ENCODE measurements around the gene PRKD2. TPM values are rescaled to one million over a fixed set of nuclear protein-coding genes. Genes with fewer than 3 reads are reported as not detected.

PRKD2 gene
- total RNA-seq, 1 experiment from 2014 or later, result 88.5 TPM

DNA sequence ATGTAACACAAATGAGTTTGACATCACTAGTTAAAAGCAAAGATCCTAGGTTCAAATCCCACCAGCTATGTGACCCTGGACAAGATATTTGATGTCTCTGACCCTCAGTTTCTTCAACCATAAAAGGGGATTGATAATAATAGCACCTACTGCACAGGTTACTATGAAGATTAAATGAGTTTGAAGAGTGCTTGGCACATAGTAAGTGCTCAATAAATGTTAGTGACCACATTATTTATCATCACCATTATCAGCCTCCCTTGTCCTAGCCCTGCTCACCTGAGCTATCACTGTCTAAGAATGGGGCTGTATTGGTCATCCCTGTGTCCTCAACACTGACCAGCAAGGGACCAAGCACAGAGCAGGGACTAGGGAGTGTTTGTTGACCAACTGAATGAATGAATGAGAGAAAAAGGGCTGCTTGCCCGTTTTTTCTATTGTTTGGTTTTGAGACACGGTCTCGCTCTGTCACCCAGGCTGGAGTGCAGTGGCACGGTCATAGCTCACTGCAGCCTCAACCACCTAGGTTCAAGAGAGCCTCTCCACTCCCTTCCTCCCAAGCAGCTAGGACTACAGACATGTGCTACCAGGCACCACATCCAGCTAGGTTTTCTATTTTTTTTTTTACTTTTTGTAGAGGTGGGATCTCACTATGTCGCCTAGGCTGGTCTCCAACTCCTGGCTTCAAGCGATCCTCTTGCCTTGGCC lies 29.3 kb downstream of the PRKD2 start:
- no peaks in the 10 kb centered on the region for H3K4me1 ChIP-seq (replicated peaks; ENCODE audit: insufficient read depth)
- intact Hi-C loops (cut with micrococcal nuclease; ENCODE audit: unreplicated experiment), result no loop called here
- H3K27ac ChIP-seq, result no peak overlapping the region
- no peaks in the 10 kb centered on the region for H3K79me2 ChIP-seq (ENCODE audit: low read depth)
- no peaks in the 10 kb centered on the region for H4K20me1 ChIP-seq (ENCODE audit: insufficient read depth)
- no peaks in the 10 kb centered on the region for H3K27me3 ChIP-seq (ENCODE audit: insufficient read depth, low read depth)
- CTCF ChIA-PET, result no interaction called here
- DNase-seq, result no peak
- H3F3A ChIP-seq (ENCODE audit: insufficient read depth, low read depth), result peaks cover 8% of the 10 kb centered on the region; the same call in 1 of the 2 replicates
- TF ChIP-seq EZH2 (IDR thresholded peaks at IDR 0.05; ENCODE audit: low read depth), result no peak
- TF ChIP-seq, protein P1, sequence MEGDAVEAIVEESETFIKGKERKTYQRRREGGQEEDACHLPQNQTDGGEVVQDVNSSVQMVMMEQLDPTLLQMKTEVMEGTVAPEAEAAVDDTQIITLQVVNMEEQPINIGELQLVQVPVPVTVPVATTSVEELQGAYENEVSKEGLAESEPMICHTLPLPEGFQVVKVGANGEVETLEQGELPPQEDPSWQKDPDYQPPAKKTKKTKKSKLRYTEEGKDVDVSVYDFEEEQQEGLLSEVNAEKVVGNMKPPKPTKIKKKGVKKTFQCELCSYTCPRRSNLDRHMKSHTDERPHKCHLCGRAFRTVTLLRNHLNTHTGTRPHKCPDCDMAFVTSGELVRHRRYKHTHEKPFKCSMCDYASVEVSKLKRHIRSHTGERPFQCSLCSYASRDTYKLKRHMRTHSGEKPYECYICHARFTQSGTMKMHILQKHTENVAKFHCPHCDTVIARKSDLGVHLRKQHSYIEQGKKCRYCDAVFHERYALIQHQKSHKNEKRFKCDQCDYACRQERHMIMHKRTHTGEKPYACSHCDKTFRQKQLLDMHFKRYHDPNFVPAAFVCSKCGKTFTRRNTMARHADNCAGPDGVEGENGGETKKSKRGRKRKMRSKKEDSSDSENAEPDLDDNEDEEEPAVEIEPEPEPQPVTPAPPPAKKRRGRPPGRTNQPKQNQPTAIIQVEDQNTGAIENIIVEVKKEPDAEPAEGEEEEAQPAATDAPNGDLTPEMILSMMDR (conservative IDR thresholded peaks at IDR 0.05), result no peak
- POLR2A ChIA-PET (ENCODE audit: unreplicated experiment), result no interaction called here
- no peaks in the 10 kb centered on the region for H3K9me3 ChIP-seq (ENCODE audit: insufficient read depth, low read depth)
- peaks cover 30% of the 10 kb centered on the region for H3K36me3 ChIP-seq (ENCODE audit: low read depth)
- H3K4me3 ChIP-seq, result no peak overlapping the region
- H3K9me2 ChIP-seq (ENCODE audit: insufficient read depth), result no peaks in the 10 kb centered on the region
- no peak overlapping the region for H3K4me2 ChIP-seq
- no peak overlapping the region for H2AFZ ChIP-seq
- no TSS peak for BruUV-seq (replicated peaks)

DNA sequence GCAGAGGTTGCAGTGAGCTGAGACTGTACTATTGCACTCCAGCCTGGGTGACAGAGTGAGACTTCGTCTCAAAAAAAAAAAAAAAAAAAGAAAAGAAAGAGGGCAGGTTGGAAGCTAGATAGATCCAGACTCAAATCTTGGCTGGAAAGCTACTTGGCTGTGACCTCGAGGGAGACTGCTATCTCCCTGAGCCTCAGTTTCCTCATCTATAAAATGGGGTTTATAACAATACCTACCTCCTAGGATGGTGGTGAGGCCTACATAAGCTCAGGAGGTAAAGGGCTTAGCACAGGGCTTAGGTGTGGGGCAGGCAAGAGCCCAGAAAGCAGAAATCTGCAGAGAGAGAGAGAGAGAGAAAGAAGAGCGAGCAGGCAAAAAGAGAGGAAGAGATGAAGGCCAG lies 31.7 kb downstream of the PRKD2 start:
- no peak overlapping the region for H3K4me2 ChIP-seq
- no peak for TF ChIP-seq EZH2 (IDR thresholded peaks at IDR 0.05; ENCODE audit: low read depth)
- TF ChIP-seq, protein P1 (conservative IDR thresholded peaks at IDR 0.05), result no peak
- peaks cover 22% of the 10 kb centered on the region; the same call in 1 of the 2 replicates for H3K36me3 ChIP-seq (ENCODE audit: low read depth)
- intact Hi-C loops (cut with micrococcal nuclease; ENCODE audit: unreplicated experiment), result no loop called here
- H3K27me3 ChIP-seq (ENCODE audit: insufficient read depth, low read depth), result no peaks in the 10 kb centered on the region
- no peaks in the 10 kb centered on the region for H3K9me3 ChIP-seq (ENCODE audit: insufficient read depth, low read depth)
- no peak overlapping the region for H3K4me3 ChIP-seq
- no peaks in the 10 kb centered on the region for H4K20me1 ChIP-seq (ENCODE audit: insufficient read depth)
- no peak overlapping the region for H3K27ac ChIP-seq
- CTCF ChIA-PET, result interaction anchor here (0.6 kb wide), 1 partner anchor 732 kb away, joined by 4 read pairs; no protein-coding TSS in a partner anchor
- no TSS peak for BruUV-seq (replicated peaks)
- no peak for DNase-seq
- H3K79me2 ChIP-seq (ENCODE audit: low read depth), result no peaks in the 10 kb centered on the region
- H2AFZ ChIP-seq, result no peak overlapping the region
- POLR2A ChIA-PET (ENCODE audit: unreplicated experiment), result interaction anchor here (0.5 kb wide), 1 partner anchor 139 kb away, joined by 9 read pairs; no protein-coding TSS in a partner anchor
- no peaks in the 10 kb centered on the region for H3K4me1 ChIP-seq (replicated peaks; ENCODE audit: insufficient read depth)
- H3F3A ChIP-seq (ENCODE audit: insufficient read depth, low read depth), result peaks cover 6% of the 10 kb centered on the region; the same call in 1 of the 2 replicates
- H3K9me2 ChIP-seq (ENCODE audit: insufficient read depth), result no peaks in the 10 kb centered on the region

DNA sequence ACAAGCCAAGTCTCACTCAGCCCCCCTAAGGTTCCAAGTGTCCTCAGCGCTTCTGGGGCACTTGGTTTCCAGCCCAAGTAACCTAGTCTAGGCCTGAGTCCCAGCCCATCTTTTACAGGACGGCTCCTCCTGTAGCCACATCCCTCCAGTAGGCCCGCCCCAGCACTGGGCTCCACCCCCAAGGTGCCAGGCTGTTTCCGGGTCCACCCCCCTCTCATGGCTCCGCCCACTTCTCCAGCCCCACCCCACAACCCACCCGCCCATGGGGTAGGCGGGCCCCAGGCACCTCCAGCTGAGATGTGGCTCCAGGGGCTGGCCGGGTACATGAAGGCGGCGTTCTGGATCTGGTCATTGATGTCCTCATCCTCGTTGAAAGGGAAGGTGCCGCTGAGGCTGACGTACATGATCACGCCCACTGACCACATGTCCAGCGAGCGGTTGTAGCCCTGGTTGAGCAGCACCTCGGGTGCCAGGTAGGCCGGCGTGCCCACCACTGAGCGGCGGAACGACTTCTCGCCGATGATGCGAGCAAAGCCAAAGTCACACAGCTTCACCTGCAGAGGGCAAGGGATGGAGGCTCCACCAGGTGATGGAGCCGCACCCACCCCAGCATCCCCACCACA lies 38.7 kb downstream of the PRKD2 start:
- H3K4me3 ChIP-seq, result no peak overlapping the region
- H2AFZ ChIP-seq, result no peak overlapping the region
- H3K27me3 ChIP-seq (ENCODE audit: insufficient read depth, low read depth), result no peaks in the 10 kb centered on the region
- BruUV-seq (replicated peaks), result no TSS peak
- H3K4me1 ChIP-seq (replicated peaks; ENCODE audit: insufficient read depth), result no peaks in the 10 kb centered on the region
- no peaks in the 10 kb centered on the region for H3K79me2 ChIP-seq (ENCODE audit: low read depth)
- CTCF ChIA-PET, result no interaction called here
- TF ChIP-seq, protein P1 (conservative IDR thresholded peaks at IDR 0.05), result no peak
- no peak for TF ChIP-seq EZH2 (IDR thresholded peaks at IDR 0.05; ENCODE audit: low read depth)
- peak in 1 of 2 experiments; percentile 31 for DNase-seq
- peaks cover 33% of the 10 kb centered on the region for H3K36me3 ChIP-seq (ENCODE audit: low read depth)
- H3K4me2 ChIP-seq, result no peak overlapping the region
- no peaks in the 10 kb centered on the region for H3K9me2 ChIP-seq (ENCODE audit: insufficient read depth)
- intact Hi-C loops (cut with micrococcal nuclease; ENCODE audit: unreplicated experiment), result no loop called here
- peaks cover 5% of the 10 kb centered on the region; the same call in 1 of the 2 replicates for H3F3A ChIP-seq (ENCODE audit: insufficient read depth, low read depth)
- no peak overlapping the region for H3K27ac ChIP-seq
- H3K9me3 ChIP-seq (ENCODE audit: insufficient read depth, low read depth), result no peaks in the 10 kb centered on the region
- peaks cover 10% of the 10 kb centered on the region; the same call in 1 of the 2 replicates for H4K20me1 ChIP-seq (ENCODE audit: insufficient read depth)
- POLR2A ChIA-PET (ENCODE audit: unreplicated experiment), result no interaction called here
